GM18505 (cell line): ENCODE results near the gene POR.
"Not testable (repeated sequence)": the region's sequence is repeated elsewhere in the genome, so short reads cannot be mapped to it uniquely, and the experiment has no call there.

Experiments used
- ATAC-seq: cut with Tn5 transposase; IDR thresholded peaks from one replicate; pipeline ENCODE4 v1.9.1; 2021; ENCODE audit not compliant: unreplicated experiment
- POLR2A ChIP-seq: IDR thresholded peaks from 4 replicates; pipeline ENCODE4 v1.6.1; 2011; ENCODE audit warnings: borderline replicate concordance; ENCODE audit not compliant: insufficient read depth, insufficient read length; ENCODE audit errors: extremely low read depth

Gene POR

GRCh38 chr7:76020031-76020714 is 105.2 kb downstream of the POR start:
- no peak for TF ChIP-seq POLR2A
- no peak for ATAC-seq

DNA sequence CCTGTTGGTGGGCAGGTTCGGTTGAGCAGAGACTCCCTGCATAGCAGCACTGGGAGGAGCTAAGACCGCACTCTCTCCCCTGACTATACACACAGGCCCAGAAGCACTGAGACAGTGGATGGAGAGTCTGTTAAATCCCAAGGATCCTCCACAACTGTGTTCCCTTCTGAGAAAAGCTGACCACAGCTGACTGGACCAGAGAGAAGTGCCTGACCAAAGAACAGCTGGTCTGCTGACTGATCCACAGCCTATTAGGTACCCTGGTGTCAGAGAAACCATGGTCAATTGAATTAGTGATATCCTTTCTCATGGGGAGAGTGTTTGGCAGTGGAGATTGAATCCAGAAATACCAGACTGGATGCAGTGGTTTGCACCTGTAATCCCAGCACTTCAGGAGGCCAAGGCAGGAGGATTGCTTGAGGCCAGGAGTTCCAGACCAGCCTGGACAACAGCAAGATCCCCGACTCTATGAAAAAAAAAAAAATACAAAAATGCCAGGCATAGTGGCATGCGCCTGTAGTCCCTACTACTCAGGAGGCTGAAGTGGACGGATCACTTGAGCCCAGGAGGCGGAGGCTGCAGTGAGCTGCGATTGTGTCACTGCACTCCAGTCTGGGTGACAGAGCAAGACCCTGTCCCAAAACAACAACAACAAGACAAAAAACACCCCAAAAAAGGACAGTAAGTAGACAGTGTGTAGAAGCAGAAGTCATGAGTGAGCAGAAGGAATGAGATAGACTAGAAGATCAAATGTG is 107.2 kb downstream of the POR start:
- ATAC-seq, result no peak
- TF ChIP-seq POLR2A, result no peak

DNA sequence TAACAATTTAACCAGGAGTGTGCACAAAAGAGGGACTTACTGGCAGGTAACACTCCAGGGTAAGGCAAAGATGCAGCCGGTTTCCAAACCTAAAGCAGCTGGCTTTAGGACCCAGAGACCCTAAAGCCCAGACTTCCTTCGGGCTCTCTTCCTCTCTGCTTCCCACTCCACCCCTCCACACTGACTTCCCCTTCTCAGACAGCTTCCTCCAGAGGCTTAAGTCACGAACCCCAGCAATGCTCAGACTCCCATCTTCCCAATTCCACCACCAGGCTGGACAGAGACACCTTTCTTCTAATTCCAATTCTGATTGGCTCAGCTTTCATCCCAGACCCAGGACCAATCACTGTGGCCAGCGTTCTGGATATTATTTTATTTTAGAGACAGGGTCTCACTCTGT is 108.0 kb downstream of the POR start:
- no peak for ATAC-seq
- TF ChIP-seq POLR2A, result no peak

DNA sequence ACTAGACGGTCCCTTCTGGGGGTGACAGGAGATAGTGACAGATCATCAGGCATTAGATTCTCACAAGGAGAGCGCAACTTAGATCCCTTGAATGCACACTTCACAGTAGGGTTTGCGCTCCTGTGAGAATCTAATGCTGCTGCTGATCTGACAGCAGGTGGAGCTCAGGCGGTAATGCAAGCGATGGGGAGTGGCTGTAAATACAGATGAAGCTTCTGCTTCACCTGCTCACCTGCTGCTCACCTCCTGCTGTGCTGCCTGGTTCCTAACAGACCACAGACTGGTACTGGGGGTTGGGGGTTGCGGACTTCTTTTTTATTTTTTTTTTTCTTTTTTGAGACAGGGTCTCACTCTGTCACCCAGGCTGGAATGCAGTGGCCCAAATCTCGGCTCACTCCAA is 114.7 kb downstream of the POR start:
- ATAC-seq, result not testable (repeated sequence)

DNA sequence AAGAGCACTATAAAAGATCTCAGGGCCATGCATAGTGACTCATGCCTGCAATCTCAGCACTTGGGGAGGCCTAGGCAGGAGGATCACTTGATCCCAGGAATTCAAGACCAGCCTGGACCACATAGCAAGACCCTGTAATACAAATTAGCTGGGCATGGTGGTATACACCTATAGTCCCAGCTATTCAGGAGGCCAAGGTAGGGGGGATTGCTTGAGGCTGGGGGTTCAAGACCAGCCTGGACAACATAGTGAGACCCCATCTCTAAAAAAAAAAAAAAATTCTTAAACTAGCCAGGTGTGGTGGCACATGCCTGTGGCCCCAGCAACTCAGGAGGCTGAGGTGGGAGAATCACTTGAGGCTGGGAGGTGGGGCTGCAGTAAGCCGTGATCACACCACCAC is 117.0 kb downstream of the POR start:
- no peak for TF ChIP-seq POLR2A
- ATAC-seq, result no peak
